H1 (cell line): Measurements from ENCODE around the gene TBC1D7. TPM values are rescaled to one million over a fixed set of nuclear protein-coding genes. Genes with fewer than 3 reads are reported as not detected.

Experiments
- CTCF ChIA-PET: fragments of 300-600 bp; sonication (Branson Sonifier 250); formaldehyde crosslinking; loops from one replicate; lab custom pipeline; 2021; ENCODE audit not compliant: partially characterized antibody; lab: Charles Lee
- POLR2A ChIA-PET: fragments of 300-600 bp; sonication (Branson Sonifier 250); formaldehyde crosslinking; loops from one replicate; lab custom pipeline; 2021; ENCODE audit warnings: inconsistent platforms; ENCODE audit not compliant: partially characterized antibody; lab: Charles Lee
- DNase-seq, 2 experiments: peaks; one replicate each; pipeline versions ENCODE4 v3.0.0 to v3.0.0-alpha.2; 2010 to 2022; ENCODE audit warnings: low spot score in 2 of 2, low read depth in 1 of 2, mixed read lengths in 1 of 2
- FAIRE-seq: peaks from 2 replicates; lab custom pipeline; 2011; peaks lifted over from hg19 to GRCh38; lab: Jason Lieb, UNC
- H2AFZ ChIP-seq: 2 replicates; pipeline ENCODE4 v1.8.1; 2012; ENCODE audit warnings: low read length, inconsistent platforms
- H2AK5ac ChIP-seq: 2 replicates; pipeline ENCODE4 v1.6.1; 2013; ENCODE audit warnings: low read depth, low read length
- H2BK120ac ChIP-seq: replicated peaks from 2 replicates; pipeline ENCODE3; 2013; ENCODE audit warnings: low read depth, low read length, inconsistent platforms
- H2BK12ac ChIP-seq: 2 replicates; pipeline ENCODE4 v1.6.1; 2013; ENCODE audit warnings: low read depth, low read length
- H2BK15ac ChIP-seq: 2 replicates; pipeline ENCODE4 v1.6.1; 2013; ENCODE audit warnings: low read length
- H2BK20ac ChIP-seq: 2 replicates; pipeline ENCODE4 v1.6.1; 2013; ENCODE audit warnings: low read length
- H2BK5ac ChIP-seq: 2 replicates; pipeline ENCODE4 v1.6.1; 2013; ENCODE audit warnings: low read depth, low read length
- H3K14ac ChIP-seq: 2 replicates; pipeline ENCODE4 v1.6.1; 2013; ENCODE audit warnings: inconsistent platforms; ENCODE audit not compliant: insufficient read length
- H3K18ac ChIP-seq: 2 replicates; pipeline ENCODE4 v1.6.1; 2013; ENCODE audit warnings: low read length; ENCODE audit errors: extremely low read depth
- H3K23ac ChIP-seq: 2 replicates; pipeline ENCODE4 v1.6.1; 2013; ENCODE audit warnings: inconsistent platforms; ENCODE audit not compliant: insufficient read length
- H3K23me2 ChIP-seq: 2 replicates; pipeline ENCODE4 v1.6.1; 2013; ENCODE audit warnings: low read depth, low read length
- H3K27ac ChIP-seq: 2 replicates; pipeline ENCODE4 v1.6.1; 2011; ENCODE audit warnings: low read depth, low read length, inconsistent platforms
- H3K27me3 ChIP-seq, 4 experiments: replicated peaks in 1 of 4; 1 replicate in 1 of 4; 2 replicates in 3 of 4; pipeline versions ENCODE4 v1.6.1 to v1.8.1; 2011 to 2013; ENCODE audit warnings: low read length in 3 of 4, mild to moderate bottlenecking in 3 of 4, inconsistent platforms in 2 of 4, mixed read lengths in 2 of 4, moderate library complexity in 1 of 4; ENCODE audit not compliant: control insufficient read depth in 3 of 4, insufficient read depth in 3 of 4; ENCODE audit errors: extremely low read depth in 1 of 4
- H3K36me3 ChIP-seq, 4 experiments: 2 replicates each; pipeline versions ENCODE4 v1.6.1 to v1.8.1; 2011 to 2013; ENCODE audit warnings: mild to moderate bottlenecking in 4 of 4, low read length in 3 of 4, moderate library complexity in 2 of 4, control low read depth in 1 of 4, inconsistent platforms in 1 of 4; ENCODE audit not compliant: insufficient read depth in 4 of 4, control insufficient read depth in 2 of 4
- H3K4ac ChIP-seq: replicated peaks from 2 replicates; pipeline ENCODE3; 2013; ENCODE audit warnings: low read length, low read depth, mixed read lengths, inconsistent platforms; ENCODE audit not compliant: insufficient read length
- H3K4me1 ChIP-seq, 4 experiments: replicated peaks in 1 of 4; 1 replicate in 1 of 4; 2 replicates in 3 of 4; pipeline versions ENCODE4 v1.6.1 to v1.8.1; 2011 to 2013; ENCODE audit warnings: low read length in 3 of 4, inconsistent platforms in 2 of 4, mixed read lengths in 1 of 4; ENCODE audit not compliant: insufficient read depth in 4 of 4, control insufficient read depth in 3 of 4
- H3K4me2 ChIP-seq, 2 experiments: 2 replicates each; pipeline versions ENCODE4 v1.6.1 to v1.8.1; 2011 to 2013; ENCODE audit warnings: low read depth in 2 of 2, low read length in 2 of 2, control low read depth in 1 of 2, inconsistent platforms in 1 of 2, mild to moderate bottlenecking in 1 of 2; ENCODE audit not compliant: insufficient read depth in 1 of 2
- H3K4me3 ChIP-seq, 4 experiments: fragments of 200-600, 300-600 bp in 1 of 4; sonication (generic), shearing (Covaris generic), sonication (Bioruptor Twin) in 1 of 4; 2 replicates each; pipeline versions ENCODE4 v1.5.1 to v1.8.1; 2011 to 2016; ENCODE audit warnings: low read length in 4 of 4, low read depth in 3 of 4, control low read depth in 2 of 4, inconsistent platforms in 2 of 4, mild to moderate bottlenecking in 2 of 4, mixed read lengths in 1 of 4, moderate library complexity in 1 of 4; ENCODE audit not compliant: insufficient read depth in 2 of 4; ENCODE audit errors: extremely low read depth in 1 of 4
- H3K56ac ChIP-seq: replicated peaks from 2 replicates; pipeline ENCODE3; 2013; ENCODE audit warnings: low read depth, mild to moderate bottlenecking, mixed read lengths, low read length, inconsistent platforms; ENCODE audit not compliant: insufficient read length
- H3K79me1 ChIP-seq: 2 replicates; pipeline ENCODE4 v1.6.1; 2013; ENCODE audit warnings: low read depth, low read length, control low read depth
- H3K79me2 ChIP-seq, 2 experiments: 2 replicates each; pipeline versions ENCODE4 v1.6.1 to v1.8.1; 2012 to 2013; ENCODE audit warnings: low read length in 2 of 2, mild to moderate bottlenecking in 2 of 2, inconsistent platforms in 1 of 2; ENCODE audit not compliant: insufficient read depth in 2 of 2, control insufficient read depth in 1 of 2
- H3K9ac ChIP-seq, 4 experiments: replicated peaks in 1 of 4; 1 replicate in 1 of 4; 2 replicates in 3 of 4; pipeline versions ENCODE4 v1.6.1 to v1.8.1; 2011 to 2013; ENCODE audit warnings: low read depth in 3 of 4, low read length in 3 of 4, control low read depth in 2 of 4, mild to moderate bottlenecking in 2 of 4, moderate library complexity in 2 of 4, inconsistent platforms in 1 of 4; ENCODE audit errors: extremely low read depth in 1 of 4
- H3K9me3 ChIP-seq, 2 experiments: 2 replicates each; pipeline versions ENCODE4 v1.6.1 to v1.8.1; 2012 to 2013; ENCODE audit warnings: mild to moderate bottlenecking in 2 of 2, moderate library complexity in 2 of 2, control low read depth in 1 of 2, inconsistent platforms in 1 of 2, low read depth in 1 of 2, low read length in 1 of 2, mixed read lengths in 1 of 2; ENCODE audit not compliant: insufficient read depth in 2 of 2
- H4K20me1 ChIP-seq, 2 experiments: replicated peaks in 1 of 2; 2 replicates each; pipeline versions ENCODE3 to v1.8.1; 2011 to 2013; ENCODE audit warnings: inconsistent platforms in 2 of 2, low read length in 2 of 2, mild to moderate bottlenecking in 1 of 2; ENCODE audit not compliant: insufficient read depth in 2 of 2, control insufficient read depth in 1 of 2
- H4K5ac ChIP-seq: 2 replicates; pipeline ENCODE4 v1.6.1; 2013; ENCODE audit warnings: low read length, low read depth, mixed read lengths, inconsistent platforms; ENCODE audit not compliant: insufficient read length
- H4K8ac ChIP-seq: 2 replicates; pipeline ENCODE4 v1.8.0; 2013; ENCODE audit warnings: mild to moderate bottlenecking, moderate library complexity, low read length, inconsistent platforms; ENCODE audit not compliant: insufficient read depth; ENCODE audit errors: extremely low read depth
- H4K91ac ChIP-seq: replicated peaks from 2 replicates; pipeline ENCODE3; 2013; ENCODE audit warnings: low read length, mixed read lengths, inconsistent platforms; ENCODE audit not compliant: insufficient read length
- CTBP2 ChIP-seq: IDR thresholded peaks from 2 replicates; pipeline ENCODE4 v1.7.0; 2011; ENCODE audit warnings: borderline replicate concordance, mild to moderate bottlenecking, moderate library complexity, mixed read lengths, low read length; ENCODE audit not compliant: insufficient read depth, insufficient read length
- EP300 ChIP-seq, 2 experiments: IDR thresholded peaks; 1 replicate in 1 of 2; 2 replicates in 1 of 2; pipeline ENCODE4 v1.6.1; 2011 to 2012; ENCODE audit warnings: low read depth in 2 of 2, low read length in 2 of 2, mild to moderate bottlenecking in 2 of 2, borderline replicate concordance in 1 of 2, inconsistent platforms in 1 of 2, moderate library complexity in 1 of 2
- SP4 ChIP-seq: IDR thresholded peaks from 2 replicates; pipeline ENCODE4 v1.6.1; 2012; ENCODE audit warnings: low read length, inconsistent platforms
- SRF ChIP-seq: IDR thresholded peaks from 2 replicates; pipeline ENCODE4 v1.6.1; 2011; ENCODE audit warnings: mild to moderate bottlenecking, low read depth, low read length, moderate library complexity
- TEAD4 ChIP-seq: IDR thresholded peaks from 2 replicates; pipeline ENCODE4 v1.6.1; 2012; ENCODE audit warnings: low read depth, low read length, inconsistent platforms, mixed read lengths
- YY1 ChIP-seq: IDR thresholded peaks from 2 replicates; pipeline ENCODE4 v1.6.1; 2011; ENCODE audit warnings: low read depth, mild to moderate bottlenecking, low read length
- WGBS, 2 experiments: shearing (Covaris generic) in 1 of 2; methylation state at CpG; one replicate each; pipeline versions ENCODE4 v1.1.6 to v1.1.7; 2013 to 2015; ENCODE audit warnings: low lambda C conversion rate in 2 of 2, mixed read lengths in 2 of 2, inconsistent platforms in 1 of 2, low coverage in 1 of 2, missing lambda C conversion rate in 1 of 2; ENCODE audit not compliant: insufficient replicate concordance in 2 of 2, insufficient coverage in 1 of 2, insufficient read length in 1 of 2; ENCODE audit errors: extremely low coverage in 1 of 2, missing lambda C conversion rate in 1 of 2; 5-methylcytosine and 5-hydroxymethylcytosine counted together
- polyA plus RNA-seq, 7 experiments: library from polyadenylated mRNA; depleted of rRNA in 3 of 7; stranded (reverse) in 5 of 7; unstranded in 2 of 7; fragments of >200 nt in 5 of 7; fragments of 200-250 nt in 2 of 7; gene quantifications; 1 replicate in 5 of 7; 2 replicates in 1 of 7; 4 replicates in 1 of 7; pipeline versions ENCODE4 v1.2.1 to v1.2.3, GENCODE V29; 2011 to 2013; ENCODE audit warnings: missing spikeins in 2 of 7, mixed read lengths in 2 of 7
- total RNA-seq: library from RNA; stranded (reverse); fragmentation: NEBNext Ultra II Directional; extraction: Animal tissue kit (Norgen Biotek cat#: 25700); gene quantifications from 2 replicates; pipeline ENCODE4 v1.2.1, GENCODE V29; 2021
- TF ChIP-seq, protein P1 (sequence below): IDR thresholded peaks from 2 replicates; pipeline ENCODE4 v1.6.1; 2012; ENCODE audit warnings: inconsistent platforms
- TF ChIP-seq, protein P2 (sequence below): IDR thresholded peaks from 2 replicates; pipeline ENCODE4 v1.6.1; 2012; ENCODE audit warnings: low read length, inconsistent platforms

The TBC1D7 gene
- total and polyA plus RNA-seq, 2 of the 8 experiments (the other 6 are each of a cell fraction or from before 2014, with no cell fraction given): 46.1 to 55.2 TPM

DNA sequence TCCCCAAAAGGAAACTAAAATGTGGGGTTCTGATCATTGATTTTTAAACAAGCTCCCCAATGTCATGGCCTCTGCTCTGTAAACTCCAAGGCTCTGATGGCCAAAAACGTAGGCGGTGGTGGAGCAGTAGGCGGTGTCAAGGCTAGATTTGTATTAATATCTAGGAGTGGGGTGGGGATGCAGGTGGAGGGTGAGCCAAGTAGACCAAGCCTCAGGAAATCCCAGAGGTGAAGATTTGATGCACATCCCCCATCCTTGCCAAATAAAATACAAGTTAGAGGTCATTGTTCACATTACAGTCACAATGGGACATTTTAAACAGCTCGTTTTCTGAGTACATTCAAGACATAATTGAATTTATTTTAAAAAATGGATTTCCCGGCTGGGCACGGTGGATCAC is 30.9 kb upstream of the TBC1D7 start:
- CTCF ChIA-PET: interaction anchor here (0.7 to 2.8 kb wide), 7 partner anchors 9 to 691 kb away, joined by 3 to 11 read pairs (median 6); no protein-coding TSS in a partner anchor
- WGBS, 2 experiments: 83% methylated on average over 6 of the region's 6 CpGs; no CpG with 5 or more reads in 1 of the 2 experiments
- POLR2A ChIA-PET: no interaction called here

More for the DNA sequence above, 30.9 kb upstream of the TBC1D7 start:
- Histone ChIP-seq H3K18ac (no peak overlapping the region), H3K79me1 (no peaks in the 10 kb centered on the region), H2AK5ac (no peak overlapping the region), H3K23me2 (no peaks in the 10 kb centered on the region), H3K27me3 (no peaks in the 10 kb centered on the region), H3K9ac (no peak overlapping the region), H2BK15ac (no peak overlapping the region), H3K9me3 (no peaks in the 10 kb centered on the region), H4K5ac (no peak overlapping the region), H4K20me1 (no peaks in the 10 kb centered on the region), H3K79me2 (no peaks in the 10 kb centered on the region), H2BK20ac (no peak overlapping the region; the same call in 1 of the 2 replicates), H3K23ac (no peak overlapping the region), H3K4me3 (no peak overlapping the region), H2BK12ac (no peak overlapping the region), H3K4me1 (peaks cover 2 to 14% (median 9%) of the 10 kb centered on the region in 4 experiments; a peak in 5 of 7 replicates), H4K91ac (no peak overlapping the region), H3K4ac (no peak overlapping the region), H2BK120ac (no peak overlapping the region), H3K4me2 (no peak overlapping the region), H3K56ac (no peak overlapping the region), H3K27ac (no peak overlapping the region), H3K14ac (no peak overlapping the region), H2BK5ac (no peak overlapping the region), H4K8ac (no peak overlapping the region), H3K36me3 (no peaks in the 10 kb centered on the region), H2AFZ (no peak overlapping the region)
- DNase-seq (no peak), FAIRE-seq (no peak)
- no peak for TF ChIP-seq TEAD4
- TF ChIP-seq, protein P1, sequence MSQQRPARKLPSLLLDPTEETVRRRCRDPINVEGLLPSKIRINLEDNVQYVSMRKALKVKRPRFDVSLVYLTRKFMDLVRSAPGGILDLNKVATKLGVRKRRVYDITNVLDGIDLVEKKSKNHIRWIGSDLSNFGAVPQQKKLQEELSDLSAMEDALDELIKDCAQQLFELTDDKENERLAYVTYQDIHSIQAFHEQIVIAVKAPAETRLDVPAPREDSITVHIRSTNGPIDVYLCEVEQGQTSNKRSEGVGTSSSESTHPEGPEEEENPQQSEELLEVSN: no peak
- TF ChIP-seq YY1: no peak
- no peak for TF ChIP-seq EP300 (IDR thresholded peaks at IDR 0.05; ENCODE audit: borderline replicate concordance in 1 of 2, low read depth in 2 of 2, low read length in 2 of 2)
- TF ChIP-seq, protein P2, sequence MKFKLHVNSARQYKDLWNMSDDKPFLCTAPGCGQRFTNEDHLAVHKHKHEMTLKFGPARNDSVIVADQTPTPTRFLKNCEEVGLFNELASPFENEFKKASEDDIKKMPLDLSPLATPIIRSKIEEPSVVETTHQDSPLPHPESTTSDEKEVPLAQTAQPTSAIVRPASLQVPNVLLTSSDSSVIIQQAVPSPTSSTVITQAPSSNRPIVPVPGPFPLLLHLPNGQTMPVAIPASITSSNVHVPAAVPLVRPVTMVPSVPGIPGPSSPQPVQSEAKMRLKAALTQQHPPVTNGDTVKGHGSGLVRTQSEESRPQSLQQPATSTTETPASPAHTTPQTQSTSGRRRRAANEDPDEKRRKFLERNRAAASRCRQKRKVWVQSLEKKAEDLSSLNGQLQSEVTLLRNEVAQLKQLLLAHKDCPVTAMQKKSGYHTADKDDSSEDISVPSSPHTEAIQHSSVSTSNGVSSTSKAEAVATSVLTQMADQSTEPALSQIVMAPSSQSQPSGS: no peak
- no peak for TF ChIP-seq SRF
- TF ChIP-seq CTBP2: no peak
- no peak for TF ChIP-seq SP4
